Measurements from ENCODE around the gene AXIN2.

AXIN2 gene

DNA sequence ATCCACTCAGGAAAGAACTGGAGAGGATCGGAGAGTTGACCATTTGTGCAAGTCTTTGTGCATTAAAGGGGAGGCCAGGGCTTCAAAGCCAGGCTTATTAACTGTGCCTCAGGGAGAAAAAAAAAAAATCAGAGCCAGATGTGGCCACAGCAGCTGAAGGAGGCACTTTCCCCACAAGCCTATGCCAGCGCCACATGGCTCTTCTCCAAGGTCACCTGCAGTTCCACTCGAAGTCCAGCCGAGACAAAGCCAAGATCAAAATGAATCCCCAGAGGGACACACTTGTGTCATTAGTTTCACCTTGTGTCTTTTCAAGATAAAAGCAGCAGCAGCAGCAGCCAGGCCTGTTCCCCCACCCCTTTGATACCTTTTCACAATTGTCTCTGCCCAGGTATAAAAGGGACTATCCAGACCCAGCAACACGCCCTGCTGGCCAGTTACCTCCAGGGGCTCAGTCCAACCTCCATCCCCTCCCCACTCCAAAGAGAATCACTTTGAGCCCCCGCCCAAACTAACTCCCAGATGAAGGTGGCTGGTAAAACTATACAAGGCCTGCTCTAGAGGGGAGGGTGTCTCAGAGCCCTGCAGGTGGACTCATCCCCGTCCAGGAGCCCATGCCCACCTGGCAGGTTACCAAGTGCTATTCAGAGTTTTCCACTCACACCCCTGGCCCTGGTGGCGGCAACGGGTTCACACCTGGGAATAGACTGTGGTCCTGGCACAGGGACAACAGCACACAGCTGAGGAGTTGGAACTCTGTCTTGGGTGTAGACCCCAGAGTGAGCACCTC, 29.2 kb downstream of the AXIN2 start:
- in situ Hi-C loops (cut with HindIII; ENCODE audit: low sequenced_read_pairs), result no loop called here
- DNase-seq (ENCODE audit: low read depth, low spot score), result no peak
- TF ChIP-seq, protein P1, sequence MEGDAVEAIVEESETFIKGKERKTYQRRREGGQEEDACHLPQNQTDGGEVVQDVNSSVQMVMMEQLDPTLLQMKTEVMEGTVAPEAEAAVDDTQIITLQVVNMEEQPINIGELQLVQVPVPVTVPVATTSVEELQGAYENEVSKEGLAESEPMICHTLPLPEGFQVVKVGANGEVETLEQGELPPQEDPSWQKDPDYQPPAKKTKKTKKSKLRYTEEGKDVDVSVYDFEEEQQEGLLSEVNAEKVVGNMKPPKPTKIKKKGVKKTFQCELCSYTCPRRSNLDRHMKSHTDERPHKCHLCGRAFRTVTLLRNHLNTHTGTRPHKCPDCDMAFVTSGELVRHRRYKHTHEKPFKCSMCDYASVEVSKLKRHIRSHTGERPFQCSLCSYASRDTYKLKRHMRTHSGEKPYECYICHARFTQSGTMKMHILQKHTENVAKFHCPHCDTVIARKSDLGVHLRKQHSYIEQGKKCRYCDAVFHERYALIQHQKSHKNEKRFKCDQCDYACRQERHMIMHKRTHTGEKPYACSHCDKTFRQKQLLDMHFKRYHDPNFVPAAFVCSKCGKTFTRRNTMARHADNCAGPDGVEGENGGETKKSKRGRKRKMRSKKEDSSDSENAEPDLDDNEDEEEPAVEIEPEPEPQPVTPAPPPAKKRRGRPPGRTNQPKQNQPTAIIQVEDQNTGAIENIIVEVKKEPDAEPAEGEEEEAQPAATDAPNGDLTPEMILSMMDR (IDR thresholded peaks at IDR 0.05; ENCODE audit: low read depth, low read length), result no peak
- H3K4me3 ChIP-seq (ENCODE audit: low read depth, low read length), result no peak overlapping the region

DNA sequence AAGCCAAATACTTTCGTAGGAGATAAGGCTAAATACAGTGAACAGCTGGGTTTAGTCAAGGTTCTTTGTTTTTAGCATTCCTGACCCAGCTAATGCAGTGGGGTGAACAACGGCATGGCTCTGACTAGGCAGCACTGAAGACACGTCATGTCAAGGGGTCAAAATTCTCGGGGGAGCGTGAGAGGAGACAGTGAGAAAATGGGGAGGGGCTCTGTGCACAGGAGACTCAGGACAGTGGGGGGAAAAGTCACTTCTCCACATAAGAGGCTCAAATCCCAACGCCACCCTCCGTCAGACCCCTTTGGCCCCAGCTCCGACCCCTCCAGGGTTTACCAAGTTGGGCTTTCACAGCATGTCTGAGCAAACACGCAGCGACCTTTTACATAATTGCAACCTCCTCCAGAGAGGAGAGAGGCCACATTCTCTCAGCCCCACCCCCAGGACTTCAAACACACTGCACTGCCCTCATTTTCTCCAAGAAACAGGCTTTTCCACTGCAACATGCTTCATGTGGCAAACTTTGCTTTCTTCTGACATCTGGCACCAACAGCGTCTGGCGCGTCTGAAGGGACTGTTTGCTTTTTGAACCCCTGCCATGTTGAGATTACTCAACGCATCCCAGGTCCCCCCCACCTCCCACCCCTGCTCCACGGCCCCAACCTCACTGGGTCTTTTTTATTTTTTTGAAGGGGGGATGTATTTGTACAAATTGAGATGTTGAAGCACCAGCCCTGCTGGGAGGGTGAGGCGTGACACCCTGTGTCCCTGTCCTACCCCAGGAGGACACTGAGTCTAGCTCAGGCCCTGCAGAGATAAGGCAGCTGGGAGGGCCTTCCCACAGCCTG, 30.0 kb downstream of the AXIN2 start:
- no peak overlapping the region for H3K4me3 ChIP-seq (ENCODE audit: low read depth, low read length)
- TF ChIP-seq, protein P1 (IDR thresholded peaks at IDR 0.05; ENCODE audit: low read depth, low read length), result peak; percentile 34
- in situ Hi-C loops (cut with HindIII; ENCODE audit: low sequenced_read_pairs), result no loop called here
- peak; percentile 52 for DNase-seq (ENCODE audit: low read depth, low spot score)

DNA sequence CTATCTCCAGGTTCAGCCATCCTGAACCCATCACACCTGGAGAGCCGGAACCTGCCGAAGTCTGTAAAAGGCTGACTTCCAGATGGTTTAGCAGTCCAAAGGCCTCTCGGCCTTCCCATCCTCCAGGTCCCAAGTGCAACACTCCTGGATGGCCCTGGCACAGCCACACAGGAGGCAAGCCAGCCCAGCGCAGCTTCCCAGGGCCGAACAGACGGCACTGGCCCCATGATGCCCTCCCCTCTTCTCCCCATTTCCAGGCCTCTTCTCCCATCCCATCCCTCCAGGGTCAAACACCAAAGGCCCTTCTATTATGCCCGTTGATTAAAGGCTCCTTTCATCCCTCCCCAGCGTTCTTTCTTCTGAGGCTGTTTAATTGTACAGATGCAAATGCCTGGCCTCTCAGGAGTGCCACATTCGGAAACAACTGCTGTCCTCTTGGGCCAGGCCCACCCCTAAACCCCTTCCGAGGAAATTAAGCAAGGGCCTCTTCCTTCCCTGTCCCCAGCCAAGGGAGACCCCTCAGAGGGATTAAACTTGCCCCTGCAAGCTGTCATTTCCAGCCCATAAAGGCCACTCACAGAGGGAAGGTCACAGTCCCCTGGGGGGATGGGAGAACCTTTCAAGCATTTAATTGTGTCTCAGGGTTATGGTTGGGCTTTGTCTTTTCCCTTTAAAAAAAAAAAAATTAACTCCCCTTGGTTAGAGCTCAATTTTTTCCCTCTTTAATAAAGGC, 30.8 kb downstream of the AXIN2 start:
- no peak for DNase-seq (ENCODE audit: low read depth, low spot score)
- in situ Hi-C loops (cut with HindIII; ENCODE audit: low sequenced_read_pairs), result no loop called here
- no peak overlapping the region for H3K4me3 ChIP-seq (ENCODE audit: low read depth, low read length)
- TF ChIP-seq, protein P1 (IDR thresholded peaks at IDR 0.05; ENCODE audit: low read depth, low read length), result no peak

DNA sequence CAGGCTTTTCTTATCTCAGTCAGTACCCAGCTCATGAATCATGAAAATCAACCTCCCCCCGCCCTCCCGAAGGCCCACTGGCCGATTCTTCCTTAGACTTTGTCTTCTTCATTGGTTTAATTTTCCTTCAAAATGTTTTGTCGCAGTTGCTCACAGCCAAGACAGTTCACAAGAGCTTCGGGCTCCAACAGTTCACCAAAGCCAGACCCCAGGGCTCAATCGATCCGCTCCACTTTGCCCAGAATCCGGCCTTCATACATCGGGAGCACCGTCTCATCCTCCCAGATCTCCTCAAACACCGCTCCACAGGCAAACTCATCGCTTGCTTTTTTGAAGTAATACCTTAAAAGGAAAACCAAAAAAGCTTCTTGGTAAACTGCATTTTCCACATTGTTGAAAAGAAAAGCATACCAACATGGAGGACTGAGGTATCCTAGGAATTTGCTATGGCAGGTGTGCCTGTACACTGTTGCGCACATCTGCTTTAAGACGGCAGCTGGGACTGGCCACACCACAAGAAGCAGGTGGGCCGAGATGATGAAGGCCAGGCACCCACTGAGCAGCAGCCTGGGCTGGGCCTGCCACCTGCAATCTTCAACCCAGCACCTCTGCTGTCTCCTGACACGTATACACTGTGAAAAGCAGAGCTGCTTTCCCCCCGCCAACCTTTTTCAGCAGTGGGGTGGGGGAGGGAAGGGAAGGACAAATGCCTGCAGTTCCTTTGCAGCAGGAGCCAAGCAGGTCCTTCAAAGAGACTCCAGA, 31.5 kb downstream of the AXIN2 start:
- DNase-seq (ENCODE audit: low read depth, low spot score), result no peak
- no peak overlapping the region for H3K4me3 ChIP-seq (ENCODE audit: low read depth, low read length)
- in situ Hi-C loops (cut with HindIII; ENCODE audit: low sequenced_read_pairs), result no loop called here
- TF ChIP-seq, protein P1 (IDR thresholded peaks at IDR 0.05; ENCODE audit: low read depth, low read length), result no peak

DNA sequence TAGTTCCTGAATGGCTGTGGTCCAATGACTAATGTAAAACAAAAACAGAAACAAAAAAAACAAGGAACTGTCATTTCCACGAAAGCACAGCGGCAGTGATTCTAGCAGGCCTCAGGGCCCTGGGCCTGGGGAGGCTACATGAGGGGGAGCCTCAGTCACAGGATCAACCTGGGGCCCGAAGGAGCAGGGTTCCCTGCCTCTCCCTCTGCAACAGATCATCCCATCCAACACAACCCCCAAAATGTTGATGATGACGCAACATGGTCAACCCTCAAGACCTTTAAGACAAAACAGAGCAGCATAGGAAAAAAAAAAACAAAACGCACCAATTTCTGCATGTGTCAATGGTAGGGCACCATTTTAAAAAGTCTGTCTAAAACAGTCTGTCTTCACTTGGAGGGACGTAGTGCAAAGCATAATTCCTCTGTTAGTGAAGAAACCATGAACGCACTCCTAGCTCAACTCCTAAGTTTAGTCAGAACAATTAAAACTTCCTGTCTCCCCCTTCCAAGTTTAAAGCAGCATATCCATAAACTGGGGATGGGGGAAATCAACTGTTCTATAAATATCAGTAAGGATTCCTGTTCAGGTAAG, 32.3 kb downstream of the AXIN2 start:
- no peak for DNase-seq (ENCODE audit: low read depth, low spot score)
- in situ Hi-C loops (cut with HindIII; ENCODE audit: low sequenced_read_pairs), result no loop called here
- H3K4me3 ChIP-seq (ENCODE audit: low read depth, low read length), result no peak overlapping the region
- TF ChIP-seq, protein P1 (IDR thresholded peaks at IDR 0.05; ENCODE audit: low read depth, low read length), result no peak

Data from astrocyte of the spinal cord (primary cell).